IMR-90 (cell line): ENCODE measurements around the gene EGFL7.

ENCODE experiments used
- BHLHE40 ChIP-seq: fragments of 150-350 bp; IDR thresholded peaks from 2 replicates; pipeline ENCODE4 v1.6.1; 2016; ENCODE audit warnings: mild to moderate bottlenecking, low read depth, low read length
- CEBPB ChIP-seq: IDR thresholded peaks from 2 replicates; pipeline ENCODE4 v1.6.1; 2012; ENCODE audit warnings: low read depth, low read length, improper control_type of control experiment
- CTCF ChIP-seq: conservative IDR thresholded peaks from 2 replicates; pipeline ENCODE4 v1.5.1; 2012; ENCODE audit warnings: mild to moderate bottlenecking, low read depth, low read length, improper control_type of control experiment
- MAFK ChIP-seq: IDR thresholded peaks from 2 replicates; pipeline ENCODE4 v1.6.1; 2012; ENCODE audit warnings: low read depth, low read length, improper control_type of control experiment
- MXI1 ChIP-seq: IDR thresholded peaks from 2 replicates; pipeline ENCODE4 v1.6.1; 2012; ENCODE audit warnings: low read depth, mild to moderate bottlenecking, low read length, moderate library complexity, borderline replicate concordance
- NFE2L2 ChIP-seq: fragments of 150-350 bp; IDR thresholded peaks from 2 replicates; pipeline ENCODE4 v1.6.1; 2016; ENCODE audit warnings: low read depth, mild to moderate bottlenecking, low read length
- POLR2A ChIP-seq: IDR thresholded peaks from 2 replicates; pipeline ENCODE4 v1.6.1; 2012; ENCODE audit warnings: mild to moderate bottlenecking, low read depth, low read length
- RAD21 ChIP-seq: IDR thresholded peaks from 2 replicates; pipeline ENCODE4 v1.6.1; 2012; ENCODE audit warnings: low read length, improper control_type of control experiment
- RCOR1 ChIP-seq: IDR thresholded peaks from 2 replicates; pipeline ENCODE4 v1.6.1; 2012; ENCODE audit warnings: mild to moderate bottlenecking, low read length, improper control_type of control experiment; ENCODE audit not compliant: insufficient replicate concordance
- SMC3 ChIP-seq: fragments of 150-350 bp; IDR thresholded peaks from 2 replicates; pipeline ENCODE4 v1.6.1; 2016; ENCODE audit warnings: low read depth, mild to moderate bottlenecking, antibody characterized with exemption, low read length, moderate library complexity

DNA sequence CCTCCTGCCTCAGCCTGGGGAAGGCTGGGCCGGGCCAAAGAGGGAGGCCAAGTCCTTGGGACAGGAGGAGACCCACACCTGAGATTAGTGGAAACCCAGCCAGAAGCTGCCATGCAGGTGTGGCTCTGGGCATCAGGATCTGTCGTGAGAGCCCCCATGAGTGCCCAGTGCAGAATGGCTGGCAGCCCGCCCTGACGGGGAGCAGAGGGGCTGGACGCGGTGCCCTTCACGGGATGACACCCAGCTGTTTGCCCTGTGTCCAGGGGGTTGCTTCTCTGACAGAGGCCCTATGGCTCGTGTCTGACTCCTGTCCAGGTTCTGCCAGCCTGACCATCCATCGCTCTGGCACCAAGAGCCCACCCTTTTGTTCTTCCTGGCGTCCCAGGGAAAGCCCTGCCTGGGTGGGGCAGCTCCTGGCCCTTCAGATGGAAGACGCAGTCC, 58.2 kb downstream of the EGFL7 start:
- no peak for TF ChIP-seq POLR2A
- TF ChIP-seq CTCF: no peak
- no peak for TF ChIP-seq MXI1
- no peak for TF ChIP-seq RCOR1
- TF ChIP-seq BHLHE40: no peak
- TF ChIP-seq RAD21: no peak
- no peak for TF ChIP-seq SMC3
- TF ChIP-seq CEBPB: no peak
- TF ChIP-seq NFE2L2: no peak
- no peak for TF ChIP-seq MAFK
